Smooth muscle cell (in vitro differentiated cells): Measurements from ENCODE around the gene TFIP11. TPM values are rescaled to one million over a fixed set of nuclear protein-coding genes. Genes with fewer than 3 reads are reported as not detected.

Experiments
- DNase-seq: peaks from one replicate; lab custom pipeline; 2025; ENCODE audit not compliant: unreplicated experiment; lab: John Stamatoyannopoulos, UW
- H2AFZ ChIP-seq: fragments of 200-600 bp; sonication (generic); 2 replicates; pipeline ENCODE4 v1.6.0; 2016; ENCODE audit warnings: antibody characterized with exemption, low read depth, mild to moderate bottlenecking
- H3F3A ChIP-seq: fragments of 200-600 bp; sonication (generic); 2 replicates; pipeline ENCODE4 v1.6.0; 2017; ENCODE audit warnings: antibody characterized with exemption, low read depth
- H3K27ac ChIP-seq: fragments of 200-600 bp; sonication (generic); 2 replicates; pipeline ENCODE4 v1.5.1; 2016; ENCODE audit warnings: low read depth, mild to moderate bottlenecking
- H3K27me3 ChIP-seq: fragments of 200-600 bp; sonication (generic); 2 replicates; pipeline ENCODE4 v1.6.1; 2016; ENCODE audit warnings: low read depth, mild to moderate bottlenecking
- H3K36me3 ChIP-seq: fragments of 200-600 bp; sonication (generic); 2 replicates; pipeline ENCODE4 v1.5.1; 2016; ENCODE audit warnings: low read depth
- H3K4me1 ChIP-seq: fragments of 200-600 bp; sonication (generic); 2 replicates; pipeline ENCODE4 v1.5.1; 2016; ENCODE audit warnings: low read depth
- H3K4me2 ChIP-seq: fragments of 200-600 bp; sonication (generic); 2 replicates; pipeline ENCODE4 v1.6.0; 2016; ENCODE audit warnings: mild to moderate bottlenecking
- H3K4me3 ChIP-seq: fragments of 200-600 bp; sonication (generic); 2 replicates; pipeline ENCODE4 v1.5.1; 2016; ENCODE audit warnings: mild to moderate bottlenecking
- H3K79me2 ChIP-seq: fragments of 200-600 bp; sonication (generic); 2 replicates; pipeline ENCODE4 v1.6.0; 2016; ENCODE audit warnings: low read depth, mild to moderate bottlenecking
- H3K9ac ChIP-seq: fragments of 200-600 bp; sonication (generic); 2 replicates; pipeline ENCODE4 v1.6.0; 2016; ENCODE audit warnings: low read depth
- H3K9me3 ChIP-seq: fragments of 200-600 bp; sonication (generic); replicated peaks from 2 replicates; pipeline ENCODE4 v1.5.1; 2016; ENCODE audit warnings: low read depth
- H4K20me1 ChIP-seq: fragments of 200-600 bp; sonication (generic); 2 replicates; pipeline ENCODE4 v1.6.0; 2016; ENCODE audit warnings: low read depth
- CTCF ChIP-seq: fragments of 200-600 bp; sonication (generic); IDR thresholded peaks from 2 replicates; pipeline ENCODE4 v1.5.1; 2017; ENCODE audit warnings: borderline replicate concordance, mild to moderate bottlenecking, antibody characterized with exemption; ENCODE audit not compliant: insufficient read depth, poor library complexity, severe bottlenecking
- WGBS: methylation state at CpG from one replicate; pipeline ENCODE4 v1.1.7; 2016; ENCODE audit warnings: low lambda C conversion rate; 5-methylcytosine and 5-hydroxymethylcytosine counted together
- microRNA counts: library from miRNA; unstranded; fragments of <30 nt; microRNA quantifications from one replicate; lab custom pipeline; 2016
- microRNA-seq: library from miRNA; unstranded; fragments of <30 nt; microRNA quantifications from one replicate; pipeline ENCODE4, GENCODE V29; 2016; ENCODE audit warnings: borderline number of aligned reads
- polyA plus RNA-seq: library from polyadenylated mRNA; unstranded; fragments of >200 nt; fragmentation: Nextera tagmentation; extraction: Ambion mirVana; gene quantifications from 2 replicates; pipeline ENCODE4 v1.2.1, GENCODE V29; 2016
- small RNA-seq: library from RNA; depleted of rRNA; stranded (forward); fragments of <200 nt; gene quantifications from one replicate; pipeline ENCODE3, GENCODE V24; 2014
- total RNA-seq: library from RNA; depleted of rRNA; stranded (reverse); fragments of >200 nt; gene quantifications from 2 replicates; pipeline ENCODE4 v1.2.3, GENCODE V29; 2014

The TFIP11 gene
- total and polyA plus RNA-seq, 2 experiments from 2014 or later = 22.5 to 25.7 TPM

- H3K36me3 ChIP-seq = no peaks in the 10 kb centered on the region
- no peak overlapping the region for H3K4me3 ChIP-seq
- H3K27ac ChIP-seq = peak overlapping the region; percentile 18
- DNase-seq = no peak
- TF ChIP-seq CTCF = no peak
- no peaks in the 10 kb centered on the region for H3K4me1 ChIP-seq
- H3K79me2 ChIP-seq = no peaks in the 10 kb centered on the region
- no peaks in the 10 kb centered on the region for H4K20me1 ChIP-seq
- 76% methylated on average over 7 of the region's 8 CpGs for WGBS
- H3K27me3 ChIP-seq = no peaks in the 10 kb centered on the region
- no peaks in the 10 kb centered on the region for H3K9me3 ChIP-seq
- no peak overlapping the region for H3K4me2 ChIP-seq
- no peaks in the 10 kb centered on the region for H3F3A ChIP-seq
- no peak overlapping the region for H2AFZ ChIP-seq
- H3K9ac ChIP-seq = no peak overlapping the region
Measured at GRCh38 chr22:26444777-26445176, 67.5 kb downstream of the TFIP11 start.

- no peak overlapping the region for H3K4me2 ChIP-seq
- no peak for TF ChIP-seq CTCF
- H4K20me1 ChIP-seq = no peaks in the 10 kb centered on the region
- no peak for DNase-seq
- peak overlapping the region; percentile 18 for H3K27ac ChIP-seq
- H3K36me3 ChIP-seq = no peaks in the 10 kb centered on the region
- H3F3A ChIP-seq = no peaks in the 10 kb centered on the region
- no peaks in the 10 kb centered on the region for H3K79me2 ChIP-seq
- H3K4me1 ChIP-seq = no peaks in the 10 kb centered on the region
- no peaks in the 10 kb centered on the region for H3K9me3 ChIP-seq
- H3K9ac ChIP-seq = no peak overlapping the region
- no peak overlapping the region for H3K4me3 ChIP-seq
- whole genome bisulfite sequencing = 96% methylated on average over 16 of the region's 16 CpGs
- no peaks in the 10 kb centered on the region for H3K27me3 ChIP-seq
- H2AFZ ChIP-seq = no peak overlapping the region
Measured at GRCh38 chr22:26443901-26444690, 68.2 kb downstream of the TFIP11 start.

GRCh38 chr22:26442086-26442756 lies 70.1 kb downstream of the TFIP11 start:
- no peak overlapping the region for H3K27ac ChIP-seq
- H3K79me2 ChIP-seq = no peaks in the 10 kb centered on the region
- no peaks in the 10 kb centered on the region for H3K4me1 ChIP-seq
- no peak overlapping the region for H3K9ac ChIP-seq
- no peaks in the 10 kb centered on the region for H3K27me3 ChIP-seq
- H3K4me2 ChIP-seq = no peak overlapping the region
- no peaks in the 10 kb centered on the region for H3K36me3 ChIP-seq
- H3K4me3 ChIP-seq = no peak overlapping the region
- H2AFZ ChIP-seq = no peak overlapping the region
- DNase-seq = no peak
- H3K9me3 ChIP-seq = no peaks in the 10 kb centered on the region
- no peaks in the 10 kb centered on the region for H4K20me1 ChIP-seq
- H3F3A ChIP-seq = no peaks in the 10 kb centered on the region
- TF ChIP-seq CTCF = no peak
- WGBS = 87% methylated on average over 4 of the region's 4 CpGs

MicroRNAs encoded within 50 kb of the gene (microRNA counts, 767-probe panel; counts per million panel counts)
- 183 counts per million for microRNA hsa-miR-548j (lab: Ali Mortazavi, UCI)

Small RNA genes within 50 kb of the gene (microRNA-seq; reads per million reads assigned to microRNA genes)
- 9.4 reads per million, percentile 11 among the genes with 10 or more reads in this experiment for gene MIR548J

Small RNA genes within 50 kb of the gene (small RNA-seq; reads per million reads assigned to genes)
- gene MIR548J = 0.13 reads per million

Other genes with a start within 250 kb of the TFIP11 start
- gene ASPHD2, start 83.2 kb downstream of the TFIP11 start, total RNA-seq = 2.4 and 4.5 TPM in 2 replicates
- 3.7 and 5.3 TPM in 2 replicates for gene ASPHD2, start 83.2 kb downstream of the TFIP11 start, polyA plus RNA-seq
- gene HPS4, start 28.7 kb downstream of the TFIP11 start, total RNA-seq = 23.5 and 46.3 TPM in 2 replicates
- 18.2 and 21.2 TPM in 2 replicates for gene HPS4, start 28.7 kb downstream of the TFIP11 start, polyA plus RNA-seq
- 20.7 and 35.8 TPM in 2 replicates for gene SRRD, start 28.6 kb downstream of the TFIP11 start, total RNA-seq
- gene SRRD, start 28.6 kb downstream of the TFIP11 start, polyA plus RNA-seq = 34.5 and 38.6 TPM in 2 replicates
- gene TPST2, start 77.7 kb upstream of the TFIP11 start, total RNA-seq = 44.1 and 44.8 TPM in 2 replicates
- gene TPST2, start 77.7 kb upstream of the TFIP11 start, polyA plus RNA-seq = 48.5 and 50.2 TPM in 2 replicates
- gene CRYBB1, start 105.6 kb upstream of the TFIP11 start, total RNA-seq = 0.27 TPM in 1 of 2 replicates, not detected in the other
- gene CRYBB1, start 105.6 kb upstream of the TFIP11 start, polyA plus RNA-seq = not detected in 2 replicates
- gene CRYBA4, start 109.5 kb upstream of the TFIP11 start, total RNA-seq = 4.9 TPM in 1 of 2 replicates, not detected in the other
- 1.1 and 1.8 TPM in 2 replicates for gene CRYBA4, start 109.5 kb upstream of the TFIP11 start, polyA plus RNA-seq
- 2.8 and 7.0 TPM in 2 replicates for gene MIAT, start 145.1 kb upstream of the TFIP11 start, total RNA-seq
- gene MIAT, start 145.1 kb upstream of the TFIP11 start, polyA plus RNA-seq = 0.16 and 5.1 TPM in 2 replicates